GM19193 (cell line): ENCODE data around the gene MRAS.

ENCODE experiments used
- POLR2A ChIP-seq: IDR thresholded peaks from 4 replicates; pipeline ENCODE4 v1.6.1; 2011; ENCODE audit not compliant: insufficient read depth, insufficient read length; ENCODE audit errors: extremely low read depth

The MRAS gene

DNA sequence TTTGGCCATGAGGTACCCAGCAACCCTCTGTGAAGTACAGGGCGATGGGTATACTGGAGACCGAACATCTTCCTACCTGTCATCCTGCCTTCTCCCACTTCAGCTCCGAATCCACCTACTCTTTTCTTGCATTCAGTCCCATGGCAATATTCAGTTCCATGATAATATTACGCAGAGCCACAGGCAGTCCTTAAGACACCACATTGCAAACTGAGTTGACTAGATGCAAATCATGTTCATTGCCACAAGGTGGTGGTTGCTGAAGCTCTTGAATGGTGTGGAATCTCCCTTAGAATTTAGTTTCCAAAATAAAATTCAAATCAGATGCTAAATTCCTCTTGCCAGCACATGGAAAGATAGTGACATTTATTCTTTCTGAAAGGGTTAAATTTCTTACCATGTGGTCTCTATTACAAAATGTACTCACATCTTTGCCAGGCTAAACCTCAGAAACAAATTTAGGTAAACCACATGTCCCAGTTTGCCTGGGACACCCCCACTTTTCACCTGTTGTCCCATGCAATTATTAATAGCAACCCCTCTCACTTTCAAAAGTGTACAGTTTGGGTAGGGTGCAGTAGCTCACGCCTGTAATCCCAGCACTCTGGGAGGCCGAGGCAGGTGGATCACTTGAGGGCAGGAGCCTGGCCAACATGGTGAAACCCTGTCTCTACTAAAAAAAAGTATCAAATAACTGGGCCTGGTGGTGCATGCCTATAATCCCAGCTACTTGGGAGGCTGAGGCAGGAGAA, 17.1 kb upstream of the MRAS start:
- no peak for TF ChIP-seq POLR2A

DNA sequence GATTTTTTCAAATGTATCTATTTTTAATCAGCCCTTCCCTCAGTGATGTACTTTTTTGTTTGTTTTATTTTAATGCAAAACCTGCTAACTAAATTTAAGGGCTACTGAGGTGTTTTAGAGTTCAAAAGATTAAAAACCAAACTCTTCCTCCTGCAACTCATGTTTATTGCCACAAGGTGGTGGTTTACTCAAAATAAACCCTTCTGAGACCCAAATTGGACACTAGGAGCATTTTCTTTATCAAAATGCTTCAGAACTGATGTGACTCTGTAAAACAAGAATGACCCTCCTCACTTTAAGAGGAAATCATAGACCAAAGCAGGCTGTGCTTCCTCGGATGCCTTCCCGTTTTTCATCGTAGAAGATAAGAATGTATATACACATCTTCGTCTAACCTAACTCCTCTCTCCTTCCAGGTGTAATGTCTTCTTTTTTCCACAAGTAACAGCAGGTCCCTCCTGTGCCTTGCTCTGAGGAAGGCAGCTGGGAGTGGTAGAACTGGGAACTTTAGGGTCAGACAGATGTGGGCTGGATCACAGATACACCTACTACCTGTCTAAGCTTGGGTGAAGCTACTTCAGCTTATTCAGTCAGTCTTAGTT, 15.8 kb upstream of the MRAS start:
- TF ChIP-seq POLR2A: no peak

DNA sequence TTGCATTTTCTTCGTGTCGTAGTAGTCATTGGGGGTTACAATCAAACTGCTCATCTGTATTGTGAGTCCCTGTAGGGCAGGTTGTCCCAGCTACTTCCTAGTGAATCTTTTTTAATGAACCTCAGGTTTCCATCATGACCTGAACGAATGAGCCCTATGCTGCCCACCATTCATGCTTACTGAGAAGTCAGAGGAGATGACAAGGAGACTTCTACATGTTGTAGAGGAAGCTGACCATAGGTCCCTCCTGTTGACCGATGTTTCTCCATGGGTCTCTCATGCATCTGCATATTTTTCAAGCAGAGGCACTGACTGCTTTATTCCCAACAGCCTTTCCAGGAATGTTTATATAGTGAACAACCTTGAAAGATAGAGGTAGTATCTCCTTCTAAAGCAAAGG, 13.8 kb upstream of the MRAS start:
- no peak for TF ChIP-seq POLR2A

DNA sequence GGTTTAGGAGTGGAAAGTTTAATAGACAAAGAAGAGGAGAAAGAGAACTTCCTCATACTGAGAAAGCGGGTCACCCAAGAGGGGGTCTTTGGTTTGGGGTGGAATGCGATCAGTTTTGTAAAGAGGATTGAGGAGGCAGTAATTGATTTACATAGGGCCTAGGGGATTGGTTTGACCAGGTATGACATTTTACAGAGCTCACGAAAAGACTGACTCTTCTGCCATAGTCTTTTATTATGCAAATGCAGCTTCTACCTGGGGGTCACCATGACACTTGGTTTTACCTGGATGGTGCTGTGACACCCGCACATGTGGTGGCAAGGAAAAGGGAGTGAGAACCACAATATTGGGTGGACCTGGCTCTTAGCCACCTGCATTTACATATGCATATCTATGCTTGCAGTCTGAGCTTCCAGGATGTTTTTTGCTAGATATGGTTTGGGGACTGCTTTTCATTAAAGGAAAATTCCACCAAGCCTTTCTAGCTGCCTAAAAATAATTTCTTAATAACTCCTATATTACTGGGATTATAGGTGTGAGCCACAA, 11.9 kb upstream of the MRAS start:
- TF ChIP-seq POLR2A: no peak

DNA sequence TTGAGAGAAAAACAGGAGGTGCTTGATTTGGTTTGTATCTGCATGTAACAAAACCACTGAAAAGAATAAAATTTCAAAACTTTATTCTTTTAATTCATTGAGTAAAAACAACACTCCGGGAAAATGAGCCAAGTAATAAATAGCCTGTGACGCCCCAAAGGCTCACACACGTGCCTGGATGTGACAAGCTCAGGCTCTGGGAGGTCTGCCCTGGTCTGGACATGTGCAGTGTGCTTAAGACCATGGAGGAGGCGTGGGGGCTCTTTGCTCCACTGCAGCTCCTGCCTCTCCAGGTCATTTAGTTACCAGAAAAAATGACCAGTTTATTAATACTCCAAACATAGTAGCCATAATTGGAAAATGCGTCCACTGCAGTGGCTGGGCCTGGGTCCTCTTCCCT, 10.1 kb upstream of the MRAS start:
- TF ChIP-seq POLR2A: no peak

DNA sequence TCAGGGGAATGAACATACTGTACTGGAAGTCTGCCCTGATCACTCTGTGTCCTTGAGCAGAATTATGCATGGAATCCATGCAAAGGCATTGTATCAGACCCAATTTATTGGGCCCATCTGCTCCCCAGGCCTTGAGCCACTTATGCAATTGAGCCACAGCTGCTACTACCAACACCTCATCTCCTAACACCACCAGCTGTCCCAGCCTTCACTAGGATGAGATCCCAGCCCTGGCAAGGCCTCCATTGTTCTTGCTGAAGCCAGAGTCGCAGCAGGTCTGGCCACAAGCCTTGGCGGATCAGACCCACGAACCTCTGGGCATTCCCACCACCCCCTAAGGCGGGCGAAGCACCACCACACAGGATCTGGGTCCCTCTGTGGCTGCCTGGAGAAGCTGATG, 9.6 kb upstream of the MRAS start:
- no peak for TF ChIP-seq POLR2A

DNA sequence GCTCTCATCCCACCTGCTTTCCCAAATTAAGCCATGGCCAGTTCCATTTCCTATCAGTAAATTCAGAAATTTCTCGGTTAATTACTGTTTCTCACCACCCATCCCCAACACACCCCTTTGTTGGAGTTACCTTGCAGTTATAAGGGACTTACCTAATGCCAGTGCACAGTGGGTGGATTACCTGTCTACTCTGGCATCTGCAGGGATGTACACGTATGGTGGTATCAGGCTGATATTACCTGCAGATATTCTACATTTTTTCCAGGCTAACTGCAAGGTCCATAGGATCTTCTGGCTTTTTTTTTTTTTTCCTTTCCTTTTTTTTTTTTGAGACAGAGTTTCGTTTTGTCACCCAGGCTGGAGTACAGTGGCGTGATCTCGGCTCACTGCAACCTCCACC, 7.9 kb upstream of the MRAS start:
- no peak for TF ChIP-seq POLR2A

DNA sequence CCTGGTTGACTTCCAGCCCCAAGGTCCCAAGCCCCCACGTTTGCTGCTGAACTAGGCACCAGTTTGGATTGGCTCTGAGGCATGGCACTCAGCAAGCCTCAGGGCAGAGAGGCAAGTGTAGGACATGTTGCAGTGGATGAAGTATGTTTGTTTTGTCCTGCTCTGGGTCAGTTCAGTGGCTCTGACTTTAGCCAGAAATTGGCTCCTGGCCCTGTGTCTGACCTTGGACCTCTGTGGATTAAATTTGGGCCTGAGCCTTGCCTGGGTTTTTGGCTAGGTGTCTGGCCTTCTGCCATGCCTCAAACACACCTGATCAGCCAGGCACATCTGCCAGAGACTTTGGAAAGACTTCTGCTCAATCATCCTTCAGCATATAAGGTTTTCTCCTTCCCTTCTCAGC, 3.6 kb upstream of the MRAS start:
- TF ChIP-seq POLR2A: no peak

DNA sequence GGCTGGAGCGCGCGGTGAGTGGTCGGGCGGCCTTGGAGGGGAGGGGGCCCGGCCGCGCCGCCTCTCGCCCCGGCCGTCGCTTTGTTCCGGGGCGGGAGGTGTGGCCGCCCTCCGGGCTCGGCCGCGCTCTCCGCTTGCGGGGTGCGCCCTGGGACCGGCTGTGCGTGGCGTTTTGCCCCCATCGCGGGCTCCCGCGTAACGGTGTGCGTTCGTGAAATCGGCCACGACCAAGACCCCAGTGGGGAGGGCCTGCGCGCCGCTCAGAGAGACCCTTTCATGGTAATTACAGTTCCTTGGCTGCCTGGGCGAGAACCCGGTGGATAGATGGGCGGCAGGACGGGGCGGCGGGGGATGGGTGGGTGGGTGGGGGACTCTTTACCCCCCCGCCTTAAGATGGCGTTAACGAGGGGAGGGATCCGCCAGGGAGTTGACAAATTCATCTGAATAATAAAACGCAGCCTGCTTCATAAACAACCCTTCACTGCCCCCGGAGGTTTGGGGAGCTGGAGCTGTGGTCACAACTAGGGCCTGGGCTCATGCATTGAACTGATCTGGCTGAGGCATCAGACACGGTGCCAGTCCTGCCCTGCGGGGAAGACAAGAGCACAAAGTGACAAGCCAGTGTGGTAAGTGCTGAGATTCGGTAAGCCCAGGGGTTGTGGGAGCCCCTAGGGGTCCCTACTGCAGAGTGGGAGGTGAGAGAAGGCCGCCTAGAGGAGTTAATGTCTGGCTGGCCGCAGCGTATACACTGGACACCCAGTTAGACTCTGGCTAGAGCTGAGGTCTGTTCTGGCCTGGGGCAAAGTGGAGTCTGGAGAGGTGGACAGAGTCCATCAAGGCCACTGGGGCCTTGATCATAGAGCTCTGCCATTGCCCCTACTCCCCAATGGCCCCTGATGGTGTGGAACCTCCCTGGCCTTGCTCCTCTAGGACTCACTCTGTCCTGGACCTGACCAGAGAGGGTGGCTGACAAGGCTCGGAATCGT, 668 bp downstream of the MRAS start:
- no peak for TF ChIP-seq POLR2A

DNA sequence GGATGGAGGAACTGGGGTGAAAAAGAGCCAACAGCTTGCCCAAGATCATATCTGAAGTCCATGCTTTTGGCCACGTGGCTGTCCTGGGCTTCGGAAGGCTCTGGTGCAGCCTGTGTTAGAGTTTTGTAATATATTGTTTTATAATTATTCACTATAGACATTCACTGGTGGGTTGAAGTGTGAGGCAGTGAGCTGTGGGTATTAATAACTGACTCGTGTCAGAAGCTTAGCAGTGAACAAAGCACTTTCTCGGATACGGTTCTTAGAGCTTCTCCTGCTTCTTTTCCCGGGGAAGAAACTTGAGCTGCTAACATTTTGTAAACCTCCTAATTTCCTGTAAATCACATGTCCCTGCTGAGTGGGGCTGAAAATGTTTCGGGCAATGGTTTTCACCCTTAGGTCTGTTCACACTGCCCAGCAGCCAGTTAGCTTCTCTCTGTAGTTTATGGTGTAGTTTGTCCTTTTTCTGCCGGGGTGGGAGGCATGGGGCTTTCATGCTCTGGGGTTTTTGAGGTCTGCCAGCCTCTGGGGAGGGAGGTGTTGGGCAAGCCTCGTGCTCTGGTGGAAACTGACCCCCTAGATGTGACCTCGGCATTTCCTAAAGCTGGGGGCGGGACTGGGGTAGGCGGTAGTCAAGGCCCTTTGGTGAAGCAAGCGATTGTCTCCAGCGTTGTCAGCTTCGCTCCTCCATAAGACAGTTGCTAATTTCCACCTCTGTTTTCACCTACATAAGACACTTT, 1.7 kb downstream of the MRAS start:
- no peak for TF ChIP-seq POLR2A

DNA sequence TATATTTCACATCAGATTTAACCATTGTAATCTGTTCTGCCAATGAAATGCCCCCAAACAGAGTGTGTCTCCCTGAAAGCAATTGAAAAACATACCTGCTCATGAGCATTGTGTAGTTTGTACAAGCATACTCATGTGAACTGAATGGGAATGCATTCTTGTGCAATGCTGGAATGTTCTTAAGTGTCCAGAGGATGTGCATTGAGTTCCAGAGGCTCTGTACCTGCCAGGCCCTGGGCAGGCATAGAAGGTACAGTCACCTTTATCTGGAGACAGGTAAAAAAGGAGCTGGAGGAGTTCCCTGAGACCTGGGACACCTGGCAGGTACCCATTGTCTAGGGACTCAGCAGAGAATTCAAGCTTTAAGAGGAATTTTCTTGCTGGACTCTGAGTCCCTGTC, 2.8 kb downstream of the MRAS start:
- TF ChIP-seq POLR2A: no peak

DNA sequence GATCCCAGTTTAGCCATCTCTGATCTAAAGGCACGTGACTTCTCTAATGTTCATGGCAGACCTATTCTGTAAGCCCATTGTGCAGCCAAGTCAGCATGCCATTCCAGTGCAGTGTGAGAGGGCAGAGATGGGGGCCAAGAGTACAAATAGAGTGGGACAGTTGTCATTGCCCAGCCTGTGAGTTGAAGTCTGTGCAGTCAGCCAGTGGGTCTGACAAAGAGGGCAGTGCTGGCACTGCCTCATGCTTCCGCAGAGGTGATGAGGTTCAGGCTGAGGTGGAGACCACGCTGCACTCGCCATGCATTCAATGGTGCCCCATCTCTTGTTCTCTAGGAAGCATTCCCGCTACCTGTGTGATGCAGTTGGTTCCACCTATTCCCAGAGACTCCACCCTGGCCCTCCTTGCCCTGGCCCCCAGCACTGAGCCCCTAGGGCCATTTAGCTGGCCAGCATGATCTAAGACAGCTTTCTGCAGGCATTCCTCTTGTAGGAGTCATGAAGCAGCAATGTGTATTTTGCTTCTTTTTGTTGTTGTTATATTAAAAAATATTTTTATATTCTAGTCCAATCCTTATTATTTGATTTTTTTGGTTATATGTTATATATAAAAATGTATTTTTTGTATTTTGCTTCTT, 3.7 kb downstream of the MRAS start:
- no peak for TF ChIP-seq POLR2A

DNA sequence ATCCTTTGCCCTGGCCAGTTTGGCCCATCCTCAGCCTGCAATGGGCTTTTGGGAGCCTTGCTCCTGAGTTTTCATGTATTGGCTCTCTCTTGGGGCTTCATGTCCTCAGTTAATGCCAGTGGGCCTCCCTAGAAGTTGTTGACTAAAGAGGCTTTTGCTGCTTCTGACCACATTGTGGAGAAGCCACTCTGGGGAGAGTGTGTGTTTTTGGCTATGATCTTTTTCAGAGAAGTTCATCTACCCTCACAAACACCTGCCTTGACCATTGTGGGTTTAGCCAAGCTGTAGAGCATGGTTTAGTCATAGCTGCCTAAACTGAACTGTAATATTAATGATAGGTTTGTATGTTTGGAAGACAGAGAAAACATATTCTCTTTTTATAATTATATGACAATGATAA, 6.0 kb downstream of the MRAS start:
- TF ChIP-seq POLR2A: no peak

DNA sequence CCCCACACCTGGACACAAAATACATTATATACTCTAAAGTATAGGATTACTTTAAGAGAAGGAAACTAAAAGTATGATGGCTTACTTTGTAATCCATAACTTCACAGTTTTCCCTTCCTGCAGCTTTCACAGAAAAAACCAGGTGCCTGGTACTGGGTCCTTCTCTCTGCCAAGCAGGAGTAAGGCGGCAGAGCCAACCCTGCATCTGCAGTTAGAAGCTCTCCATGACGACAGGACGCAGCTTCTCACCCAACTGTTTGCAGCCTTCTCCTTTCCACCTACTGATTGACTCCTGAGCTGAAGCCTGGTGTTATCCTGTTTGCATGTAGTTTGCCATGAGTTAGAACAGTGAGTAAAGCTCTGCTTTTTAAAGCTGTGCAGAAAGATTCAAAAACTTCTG, 6.7 kb downstream of the MRAS start:
- no peak for TF ChIP-seq POLR2A
